GM21737 (cell line): ENCODE results near the gene DMRTC2.

ENCODE experiments used
- ATAC-seq: cut with Tn5 transposase; IDR thresholded peaks from one replicate; pipeline ENCODE4 v1.9.1; 2021; ENCODE audit warnings: mild to moderate bottlenecking, moderate library complexity; ENCODE audit not compliant: unreplicated experiment

DMRTC2 gene

GRCh38 chr19:41845051-41845590 lies 279 bp downstream of the DMRTC2 start:
- ATAC-seq = no peak

- ATAC-seq = no peak
Observed at GRCh38 chr19:41847351-41848105, 2.7 kb downstream of the DMRTC2 start.

GRCh38 chr19:41848666-41849065 lies 3.8 kb downstream of the DMRTC2 start:
- no peak for ATAC-seq

DNA sequence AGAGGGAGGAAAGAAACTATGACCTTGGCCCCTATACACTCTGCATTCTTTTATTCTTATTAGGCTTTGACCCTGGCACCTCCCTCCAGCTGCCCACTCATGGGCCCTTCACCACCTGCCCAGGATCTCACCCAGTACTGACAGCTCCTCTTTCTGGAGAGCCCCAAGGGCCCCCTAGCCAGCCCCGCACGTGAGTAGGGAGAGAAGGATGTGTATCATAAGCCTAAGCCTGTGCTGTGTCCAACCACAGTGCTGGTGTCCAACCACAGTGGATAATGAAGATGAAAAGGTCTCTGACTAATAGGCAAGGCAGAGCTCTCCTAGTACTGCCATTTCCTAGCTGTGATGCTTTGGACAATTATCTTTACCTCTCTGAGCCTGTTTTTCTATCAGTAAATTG lies 4.2 kb downstream of the DMRTC2 start:
- no peak for ATAC-seq

- ATAC-seq = no peak
Observed at GRCh38 chr19:41850381-41850780, 5.5 kb downstream of the DMRTC2 start.

- ATAC-seq = no peak
Observed at GRCh38 chr19:41851456-41851855, 6.6 kb downstream of the DMRTC2 start.

DNA sequence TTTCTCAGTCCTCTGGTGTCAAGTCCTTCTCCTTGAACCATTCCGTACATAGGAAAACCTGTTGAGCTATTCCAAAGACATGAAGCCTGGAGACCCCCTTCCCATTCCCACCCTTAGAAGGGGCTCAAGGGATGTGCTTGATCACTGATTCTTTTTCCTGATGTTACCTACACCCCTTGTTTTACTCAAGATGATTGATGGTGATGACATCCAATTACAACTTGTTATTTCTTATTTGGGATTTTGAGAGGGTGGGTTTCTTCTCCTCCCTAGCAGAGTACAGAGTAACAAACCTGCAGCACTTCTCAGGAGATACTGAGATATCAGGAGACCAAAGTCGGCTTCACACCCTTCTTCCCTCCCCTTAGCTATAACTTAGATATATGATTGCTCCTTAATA lies 8.5 kb downstream of the DMRTC2 start:
- ATAC-seq = no peak

GRCh38 chr19:41853768-41854167 lies 8.9 kb downstream of the DMRTC2 start:
- no peak for ATAC-seq

DNA sequence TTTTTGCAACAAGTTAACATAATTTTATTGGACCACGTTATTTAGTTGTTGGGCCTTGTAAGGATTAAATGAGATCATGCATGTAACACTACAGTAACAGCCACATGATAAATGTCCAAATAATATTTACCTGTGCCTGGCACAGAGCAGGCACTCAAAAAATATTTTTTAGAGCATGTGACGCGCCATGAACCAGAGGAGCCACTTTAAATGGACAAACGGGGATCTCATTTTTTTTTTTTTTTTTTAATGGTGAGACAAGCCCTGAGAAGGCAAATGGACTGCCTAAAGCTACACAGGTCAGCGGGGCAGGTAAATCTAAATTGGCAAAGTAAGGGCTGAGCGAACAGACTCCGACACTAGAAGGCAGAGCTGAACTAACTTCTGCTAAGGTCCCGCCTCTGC lies 14.4 kb downstream of the DMRTC2 start:
- ATAC-seq = no peak

- ATAC-seq = peak; percentile 72
Observed at GRCh38 chr19:41859618-41860418, 15.0 kb downstream of the DMRTC2 start, which contains the start of gene RPS19. Gene RPS19, plus strand, starts transcription at chr19:41860255. Its CDS starts 520 bp downstream, at chr19:41860775.

DNA sequence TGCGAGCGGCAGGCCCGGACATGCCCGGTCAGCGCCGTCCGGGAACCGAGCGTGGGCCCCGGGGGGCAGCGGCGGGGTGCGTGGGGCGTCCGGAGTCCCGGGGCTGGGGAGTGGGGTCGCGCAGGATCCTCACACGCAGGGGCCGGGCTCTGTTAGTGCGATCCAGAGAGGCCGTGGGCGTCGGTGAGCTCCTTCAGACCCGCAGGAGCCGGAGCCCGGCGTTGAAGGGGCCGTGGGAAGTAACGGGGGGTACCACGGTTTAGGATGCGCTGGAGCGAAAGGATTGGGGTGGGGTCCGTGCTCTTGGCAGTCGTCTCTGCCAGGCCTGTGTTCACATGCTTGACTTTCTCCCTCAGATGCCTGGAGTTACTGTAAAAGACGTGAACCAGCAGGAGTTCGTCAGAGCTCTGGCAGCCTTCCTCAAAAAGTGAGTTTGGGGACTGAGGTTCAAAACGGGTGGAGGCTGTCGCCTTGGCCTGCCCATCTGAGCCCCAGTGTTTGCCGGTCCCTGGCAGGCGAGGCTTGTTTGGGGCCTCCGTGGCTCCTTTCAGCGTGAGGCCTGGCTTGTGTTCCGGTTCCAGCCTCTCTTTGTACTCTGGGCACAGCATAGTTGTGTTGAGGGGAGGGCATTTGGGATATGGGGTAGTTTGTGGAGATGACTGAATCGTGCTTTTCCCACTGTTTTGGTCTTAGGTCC lies 15.7 kb downstream of the DMRTC2 start:
- no peak for ATAC-seq

DNA sequence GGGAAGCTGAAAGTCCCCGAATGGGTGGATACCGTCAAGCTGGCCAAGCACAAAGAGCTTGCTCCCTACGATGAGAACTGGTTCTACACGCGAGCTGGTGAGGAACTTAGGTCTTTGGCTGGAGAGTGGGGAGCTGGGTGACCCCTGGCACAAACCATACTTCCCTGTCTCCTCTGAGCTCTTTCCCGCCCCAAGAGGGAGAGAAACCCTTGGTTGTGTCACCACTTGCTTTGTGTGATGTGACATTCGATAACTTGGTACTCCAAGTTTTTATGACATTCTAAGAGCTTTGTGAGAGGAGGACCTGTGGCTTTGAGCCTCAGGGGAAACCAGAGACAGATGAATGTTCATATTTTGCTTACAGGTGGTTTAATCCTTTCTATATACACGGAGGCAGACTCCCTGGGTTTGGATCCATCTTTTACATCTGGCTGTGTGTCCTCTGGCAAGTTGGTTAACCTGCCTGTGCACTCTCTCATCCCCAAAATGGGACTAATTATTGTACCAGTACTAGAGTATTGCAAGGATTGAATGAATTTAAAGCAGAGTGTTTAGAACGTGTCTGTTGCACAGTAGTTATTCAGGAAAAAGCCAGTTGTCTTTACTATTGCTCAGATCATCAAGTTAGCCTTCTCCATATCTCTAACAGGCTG lies 16.4 kb downstream of the DMRTC2 start:
- ATAC-seq = no peak

DNA sequence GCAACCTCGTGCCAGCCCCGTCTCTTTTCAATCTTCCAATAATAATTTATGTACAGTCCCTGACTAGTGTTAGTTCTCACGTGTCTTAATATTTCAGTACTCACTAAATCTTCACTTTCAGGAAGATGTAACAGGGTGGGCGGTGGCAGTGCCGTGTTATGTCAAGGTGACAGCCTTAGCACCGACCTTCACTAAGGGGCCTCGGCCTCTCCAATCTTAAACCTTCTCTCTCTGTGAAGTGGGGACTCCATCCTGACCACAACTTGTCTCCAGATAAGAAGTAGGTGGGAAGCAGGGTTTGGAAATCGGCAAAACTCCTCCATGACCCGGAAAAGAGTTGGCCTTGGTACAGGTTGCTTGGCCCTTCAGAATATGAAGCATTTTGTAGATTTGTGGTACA lies 17.0 kb downstream of the DMRTC2 start:
- ATAC-seq = no peak

DNA sequence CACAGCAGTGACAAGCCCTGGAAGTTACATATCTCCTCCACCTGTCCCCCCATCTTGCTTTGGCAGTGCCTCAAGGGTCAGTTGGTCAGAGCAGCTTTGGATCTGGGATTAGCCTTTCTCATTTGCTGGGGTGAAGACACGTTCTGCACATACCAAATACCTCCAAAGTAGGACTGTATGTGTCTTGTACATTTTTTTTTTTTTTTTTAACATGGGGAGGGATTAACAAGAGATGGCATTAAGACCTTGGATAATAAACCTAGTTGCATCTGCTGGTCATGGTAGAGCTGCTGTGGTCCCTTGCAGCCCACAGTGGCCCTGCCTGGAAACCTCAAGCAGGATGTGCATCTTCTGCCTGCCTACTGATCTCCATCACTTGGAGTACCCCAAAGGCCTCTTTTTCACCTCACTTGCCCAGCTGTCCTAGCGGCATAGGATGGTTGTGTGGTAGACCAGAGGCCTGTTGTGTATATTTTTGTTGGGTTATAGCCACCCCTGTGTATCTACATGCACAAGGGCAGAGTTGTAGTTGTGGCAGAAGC lies 17.7 kb downstream of the DMRTC2 start:
- no peak for ATAC-seq

DNA sequence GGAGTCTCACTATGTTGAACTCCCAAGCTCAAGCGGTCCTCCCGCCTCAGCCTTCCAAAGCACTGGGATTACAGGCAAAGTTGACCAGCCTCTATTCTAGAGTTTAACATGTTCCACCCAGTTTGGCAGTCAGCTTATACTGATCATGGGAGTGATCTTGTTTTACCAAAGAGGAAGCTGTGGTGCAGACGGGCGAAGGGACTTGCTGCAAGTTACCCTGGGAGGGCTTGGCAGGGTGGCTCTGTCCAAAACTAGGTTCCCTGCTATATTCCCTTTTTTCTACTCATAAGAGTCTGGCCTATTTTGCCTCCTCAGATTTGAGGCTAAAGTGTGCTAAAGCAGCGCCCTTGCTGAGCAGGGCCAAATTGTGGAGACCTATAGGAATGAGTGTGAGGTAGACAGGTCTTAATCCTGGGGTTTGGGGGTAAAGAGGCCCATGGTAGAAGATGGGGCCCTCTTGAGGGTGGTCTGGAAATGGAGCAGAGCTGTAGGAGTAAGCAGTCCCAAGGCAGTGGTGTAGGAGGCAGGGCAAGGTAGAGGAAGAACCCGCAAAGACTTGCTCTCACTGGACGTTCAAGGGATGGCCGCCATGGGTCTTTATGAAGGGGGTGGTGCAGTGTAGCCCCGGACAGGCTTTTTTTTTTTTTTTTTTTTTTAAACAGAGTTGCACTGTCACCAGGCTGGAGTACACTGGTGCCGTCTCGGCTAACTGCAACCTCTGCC lies 18.5 kb downstream of the DMRTC2 start:
- no peak for ATAC-seq

GRCh38 chr19:41864374-41864773 lies 19.5 kb downstream of the DMRTC2 start:
- ATAC-seq = no peak

DNA sequence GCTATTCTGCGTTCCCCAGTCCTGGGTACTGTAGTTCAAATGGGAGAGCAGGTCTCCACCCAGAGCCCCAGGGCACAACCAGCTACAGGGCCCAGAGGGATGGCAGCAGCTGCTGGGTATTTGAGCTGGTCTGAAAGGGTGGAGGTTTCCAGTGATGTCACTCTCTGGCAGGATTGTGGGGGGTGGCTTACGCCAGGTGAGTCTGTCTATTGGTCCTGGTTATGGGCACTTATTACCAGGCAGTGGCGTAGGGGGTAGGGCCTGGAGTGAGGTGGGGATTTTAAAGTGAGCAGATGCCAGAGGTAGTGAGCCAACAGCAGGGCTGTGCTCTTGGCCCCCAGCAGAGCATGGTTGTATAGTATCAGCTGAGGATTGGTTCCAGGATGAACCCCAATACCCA lies 21.4 kb downstream of the DMRTC2 start:
- no peak for ATAC-seq

- ATAC-seq = no peak
Observed at GRCh38 chr19:41868120-41868988, 23.5 kb downstream of the DMRTC2 start.

GRCh38 chr19:41868989-41869300 lies 24.1 kb downstream of the DMRTC2 start:
- no peak for ATAC-seq
